ENCODE data around the gene SKIC2.

Gene SKIC2

GRCh38 chr6:31966997-31967925 is 8.3 kb downstream of the SKIC2 start:
- no peak overlapping the region for H3K4me3 ChIP-seq (ENCODE audit: low read depth in 1 of 2, low read length in 1 of 2)
- no peak for TF ChIP-seq CTCF (IDR thresholded peaks at IDR 0.05)
- H3K36me3 ChIP-seq, result peaks cover 85% of the 10 kb centered on the region
- H3K27me3 ChIP-seq, result no peaks in the 10 kb centered on the region
- peaks cover 10 to 15% of the 10 kb centered on the region in 2 experiments for H3K4me1 ChIP-seq (ENCODE audit: control insufficient read depth in 1 of 2, insufficient read depth in 1 of 2, low read depth in 1 of 2, low read length in 1 of 2)
- H3K27ac ChIP-seq, result no peak overlapping the region
- no peaks in the 10 kb centered on the region for H3K9me3 ChIP-seq

GRCh38 chr6:31967926-31968320 is 8.9 kb downstream of the SKIC2 start:
- no peak for TF ChIP-seq CTCF (IDR thresholded peaks at IDR 0.05)
- Histone ChIP-seq H3K4me1 (ENCODE audit: control insufficient read depth in 1 of 2, insufficient read depth in 1 of 2, low read depth in 1 of 2, low read length in 1 of 2) (peaks cover 14 to 22% of the 10 kb centered on the region in 2 experiments), H3K27ac (no peak overlapping the region), H3K36me3 (peaks cover 78% of the 10 kb centered on the region), H3K4me3 (ENCODE audit: low read depth in 1 of 2, low read length in 1 of 2) (no peak overlapping the region), H3K9me3 (no peaks in the 10 kb centered on the region), H3K27me3 (no peaks in the 10 kb centered on the region)

GRCh38 chr6:31968326-31968725 is 9.4 kb downstream of the SKIC2 start:
- no peak for TF ChIP-seq CTCF (IDR thresholded peaks at IDR 0.05)
- Histone ChIP-seq H3K27me3 (no peaks in the 10 kb centered on the region), H3K9me3 (no peaks in the 10 kb centered on the region), H3K27ac (no peak overlapping the region), H3K4me1 (ENCODE audit: control insufficient read depth in 1 of 2, insufficient read depth in 1 of 2, low read depth in 1 of 2, low read length in 1 of 2) (peaks cover 18 to 26% of the 10 kb centered on the region in 2 experiments), H3K36me3 (peaks cover 74% of the 10 kb centered on the region), H3K4me3 (ENCODE audit: low read depth in 1 of 2, low read length in 1 of 2) (no peak overlapping the region)

GRCh38 chr6:31968791-31969711 is 10.1 kb downstream of the SKIC2 start:
- Histone ChIP-seq H3K27ac (peak overlapping the region; percentile 100), H3K4me1 (ENCODE audit: control insufficient read depth in 1 of 2, insufficient read depth in 1 of 2, low read depth in 1 of 2, low read length in 1 of 2) (peaks cover 19 to 29% of the 10 kb centered on the region in 2 experiments), H3K9me3 (no peaks in the 10 kb centered on the region), H3K4me3 (ENCODE audit: low read depth in 1 of 2, low read length in 1 of 2) (no peak overlapping the region), H3K27me3 (no peaks in the 10 kb centered on the region), H3K36me3 (peaks cover 67% of the 10 kb centered on the region)
- TF ChIP-seq CTCF (IDR thresholded peaks at IDR 0.05), result no peak

GRCh38 chr6:31969712-31970603 is 11.0 kb downstream of the SKIC2 start:
- Histone ChIP-seq H3K27ac (peak overlapping the region; percentile 100), H3K27me3 (no peaks in the 10 kb centered on the region), H3K9me3 (no peaks in the 10 kb centered on the region), H3K4me1 (ENCODE audit: control insufficient read depth in 1 of 2, insufficient read depth in 1 of 2, low read depth in 1 of 2, low read length in 1 of 2) (peaks cover 19 to 29% of the 10 kb centered on the region in 2 experiments), H3K36me3 (peaks cover 58% of the 10 kb centered on the region), H3K4me3 (ENCODE audit: low read depth in 1 of 2, low read length in 1 of 2) (no peak overlapping the region)
- no peak for TF ChIP-seq CTCF (IDR thresholded peaks at IDR 0.05)

Measured in neutrophil (primary cell).